ENCODE measurements around the gene TEKT2.

Gene TEKT2

DNA sequence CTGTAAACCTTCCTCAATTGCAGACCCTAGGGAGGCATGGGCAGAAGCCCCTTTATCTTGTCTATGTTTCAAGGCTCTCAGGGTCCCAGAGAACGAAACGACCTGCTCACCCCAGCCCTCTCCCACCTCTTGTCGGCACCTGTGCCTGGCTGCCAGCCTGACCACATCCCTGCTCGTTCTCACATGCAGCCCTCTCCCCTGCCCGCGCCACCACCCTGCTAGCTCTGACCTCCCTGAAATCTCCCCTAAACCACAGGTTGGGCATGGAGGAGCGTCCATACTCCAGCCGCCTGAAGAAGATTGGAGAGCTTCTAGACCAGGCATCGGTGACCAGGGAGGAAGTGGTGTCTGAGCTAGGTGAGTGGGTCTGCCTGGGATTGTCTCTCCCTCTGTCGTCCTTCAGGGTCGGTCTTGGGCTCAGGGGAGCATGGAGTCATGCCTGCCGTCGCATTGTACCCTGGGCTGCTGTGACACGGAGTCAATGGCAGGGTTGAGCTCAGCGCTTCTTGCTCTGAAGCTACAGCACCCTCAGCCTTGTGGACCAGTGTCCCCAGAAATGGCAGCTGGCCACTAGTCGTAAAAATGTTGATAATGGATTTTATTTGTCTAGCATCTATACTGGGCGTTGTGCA lies 8.4 kb downstream of the TEKT2 start:
- Histone ChIP-seq H3F3A (ENCODE audit: control insufficient read depth, insufficient read depth) (peaks cover 11% of the 10 kb centered on the region), H4K20me1 (ENCODE audit: control insufficient read depth, insufficient read depth, low read depth, low read length) (no peaks in the 10 kb centered on the region), H3K9me3 (ENCODE audit: control insufficient read depth, insufficient read depth, low read length) (no peaks in the 10 kb centered on the region), H3K4me2 (ENCODE audit: low read length) (no peak overlapping the region), H3K9me2 (replicated peaks; ENCODE audit: control insufficient read depth, low read length) (no peaks in the 10 kb centered on the region), H3K27ac (ENCODE audit: low read depth, low read length) (no peak overlapping the region), H3K36me3 (ENCODE audit: control insufficient read depth, low read length) (peaks cover 63% of the 10 kb centered on the region), H3K27me3 (ENCODE audit: control insufficient read depth, low read length) (no peaks in the 10 kb centered on the region), H3K4me1 (ENCODE audit: control insufficient read depth, low read length) (peaks cover 14% of the 10 kb centered on the region), H3K79me2 (ENCODE audit: control insufficient read depth, low read length) (peaks cover 26% of the 10 kb centered on the region), H3K4me3 (ENCODE audit: low read length) (no peak overlapping the region)
- TF ChIP-seq, protein P1, sequence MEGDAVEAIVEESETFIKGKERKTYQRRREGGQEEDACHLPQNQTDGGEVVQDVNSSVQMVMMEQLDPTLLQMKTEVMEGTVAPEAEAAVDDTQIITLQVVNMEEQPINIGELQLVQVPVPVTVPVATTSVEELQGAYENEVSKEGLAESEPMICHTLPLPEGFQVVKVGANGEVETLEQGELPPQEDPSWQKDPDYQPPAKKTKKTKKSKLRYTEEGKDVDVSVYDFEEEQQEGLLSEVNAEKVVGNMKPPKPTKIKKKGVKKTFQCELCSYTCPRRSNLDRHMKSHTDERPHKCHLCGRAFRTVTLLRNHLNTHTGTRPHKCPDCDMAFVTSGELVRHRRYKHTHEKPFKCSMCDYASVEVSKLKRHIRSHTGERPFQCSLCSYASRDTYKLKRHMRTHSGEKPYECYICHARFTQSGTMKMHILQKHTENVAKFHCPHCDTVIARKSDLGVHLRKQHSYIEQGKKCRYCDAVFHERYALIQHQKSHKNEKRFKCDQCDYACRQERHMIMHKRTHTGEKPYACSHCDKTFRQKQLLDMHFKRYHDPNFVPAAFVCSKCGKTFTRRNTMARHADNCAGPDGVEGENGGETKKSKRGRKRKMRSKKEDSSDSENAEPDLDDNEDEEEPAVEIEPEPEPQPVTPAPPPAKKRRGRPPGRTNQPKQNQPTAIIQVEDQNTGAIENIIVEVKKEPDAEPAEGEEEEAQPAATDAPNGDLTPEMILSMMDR (IDR thresholded peaks at IDR 0.05; ENCODE audit: low read depth, low read length, poor library complexity, severe bottlenecking): no peak
- no peak for TF ChIP-seq EZH2phosphoT487 (IDR thresholded peaks at IDR 0.05; ENCODE audit: borderline replicate concordance, low read length)

DNA sequence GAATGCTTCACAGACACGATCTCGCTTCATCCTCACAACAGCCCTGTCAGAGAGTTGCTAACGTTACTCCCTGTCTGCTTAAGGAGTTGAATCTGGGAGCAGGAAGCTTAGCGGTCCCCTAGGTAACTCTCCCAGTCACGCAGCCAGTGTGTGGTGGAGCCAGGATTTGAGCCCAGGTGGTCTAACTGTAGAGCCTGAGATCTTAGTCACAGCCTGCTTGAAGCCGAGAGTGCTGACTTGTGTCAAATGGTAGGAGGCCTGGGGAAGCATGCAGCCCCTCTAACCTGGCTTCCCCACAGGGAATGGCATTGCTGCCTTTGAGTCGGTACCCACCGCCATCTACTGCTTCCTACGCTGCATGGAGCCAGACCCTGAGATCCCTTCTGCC lies 8.9 kb downstream of the TEKT2 start:
- no peak overlapping the region for H3K4me2 ChIP-seq (ENCODE audit: low read length)
- peaks cover 63% of the 10 kb centered on the region for H3K36me3 ChIP-seq (ENCODE audit: control insufficient read depth, low read length)
- H3K27ac ChIP-seq (ENCODE audit: low read depth, low read length): no peak overlapping the region
- peaks cover 14% of the 10 kb centered on the region for H3K4me1 ChIP-seq (ENCODE audit: control insufficient read depth, low read length)
- no peaks in the 10 kb centered on the region for H4K20me1 ChIP-seq (ENCODE audit: control insufficient read depth, insufficient read depth, low read depth, low read length)
- peaks cover 11% of the 10 kb centered on the region for H3F3A ChIP-seq (ENCODE audit: control insufficient read depth, insufficient read depth)
- H3K9me2 ChIP-seq (replicated peaks; ENCODE audit: control insufficient read depth, low read length): no peaks in the 10 kb centered on the region
- peaks cover 26% of the 10 kb centered on the region for H3K79me2 ChIP-seq (ENCODE audit: control insufficient read depth, low read length)
- H3K4me3 ChIP-seq (ENCODE audit: low read length): no peak overlapping the region
- H3K27me3 ChIP-seq (ENCODE audit: control insufficient read depth, low read length): no peaks in the 10 kb centered on the region
- H3K9me3 ChIP-seq (ENCODE audit: control insufficient read depth, insufficient read depth, low read length): no peaks in the 10 kb centered on the region
- TF ChIP-seq, protein P1 (IDR thresholded peaks at IDR 0.05; ENCODE audit: low read depth, low read length, poor library complexity, severe bottlenecking): no peak
- TF ChIP-seq EZH2phosphoT487 (IDR thresholded peaks at IDR 0.05; ENCODE audit: borderline replicate concordance, low read length): no peak

DNA sequence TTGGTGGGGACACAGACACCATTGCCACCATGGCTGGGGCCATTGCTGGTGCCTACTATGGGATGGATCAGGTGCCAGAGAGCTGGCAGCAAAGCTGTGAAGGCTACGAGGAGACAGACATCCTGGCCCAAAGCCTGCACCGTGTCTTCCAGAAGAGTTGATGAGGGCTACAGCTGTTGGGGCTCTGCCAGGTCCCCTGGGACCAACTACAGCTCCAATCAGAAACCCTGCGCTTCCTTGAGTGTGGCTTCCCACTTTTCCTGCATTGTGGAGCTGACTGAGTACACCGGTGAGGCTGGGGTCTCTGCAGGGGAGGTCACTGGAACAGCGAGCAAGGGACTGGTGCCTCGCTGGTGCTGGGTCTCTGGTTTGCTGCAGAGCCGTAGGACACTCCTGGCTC lies 9.3 kb downstream of the TEKT2 start:
- TF ChIP-seq, protein P1 (IDR thresholded peaks at IDR 0.05; ENCODE audit: low read depth, low read length, poor library complexity, severe bottlenecking): no peak
- TF ChIP-seq EZH2phosphoT487 (IDR thresholded peaks at IDR 0.05; ENCODE audit: borderline replicate concordance, low read length): no peak
- Histone ChIP-seq H3K9me3 (ENCODE audit: control insufficient read depth, insufficient read depth, low read length) (no peaks in the 10 kb centered on the region), H3K9me2 (replicated peaks; ENCODE audit: control insufficient read depth, low read length) (no peaks in the 10 kb centered on the region), H3K4me1 (ENCODE audit: control insufficient read depth, low read length) (peaks cover 12% of the 10 kb centered on the region), H3K4me3 (ENCODE audit: low read length) (no peak overlapping the region), H3K27ac (ENCODE audit: low read depth, low read length) (no peak overlapping the region), H3K79me2 (ENCODE audit: control insufficient read depth, low read length) (peaks cover 26% of the 10 kb centered on the region), H3F3A (ENCODE audit: control insufficient read depth, insufficient read depth) (peaks cover 11% of the 10 kb centered on the region), H3K27me3 (ENCODE audit: control insufficient read depth, low read length) (no peaks in the 10 kb centered on the region), H3K36me3 (ENCODE audit: control insufficient read depth, low read length) (peaks cover 63% of the 10 kb centered on the region), H3K4me2 (ENCODE audit: low read length) (no peak overlapping the region), H4K20me1 (ENCODE audit: control insufficient read depth, insufficient read depth, low read depth, low read length) (no peaks in the 10 kb centered on the region)
